K562 (cell line): ENCODE results near the gene CSPG5. TPM values are rescaled to one million over a fixed set of nuclear protein-coding genes. Genes with fewer than 3 reads are reported as not detected.

Experiments
- BRD9 ChIP-seq: fragments of 450-650 bp; IDR thresholded peaks from 2 replicates; pipeline ENCODE4 v1.6.1; 2018; ENCODE audit warnings: low read depth; ENCODE audit not compliant: partially characterized antibody
- CCAR2 ChIP-seq: fragments of 200-400 bp; formaldehyde crosslinking; IDR thresholded peaks from 2 replicates; pipeline ENCODE4 v1.6.1; 2017; ENCODE audit warnings: mild to moderate bottlenecking, low read depth, low read length
- ELF2 ChIP-seq: fragments of 250-450 bp; sonication (Bioruptor Pico); IDR thresholded peaks from 2 replicates; pipeline ENCODE4 v1.5.0; 2021; ENCODE audit warnings: mild to moderate bottlenecking
- EZH2 ChIP-seq: IDR thresholded peaks from 2 replicates; pipeline ENCODE4 v1.6.1; 2012; ENCODE audit warnings: low read depth, mild to moderate bottlenecking, inconsistent platforms, low read length, borderline replicate concordance
- HDAC6 ChIP-seq: IDR thresholded peaks from 2 replicates; pipeline ENCODE4 v1.6.1; 2012; ENCODE audit warnings: low read depth, mild to moderate bottlenecking, control low read depth, inconsistent platforms, low read length, moderate library complexity
- LARP7 ChIP-seq: fragments of 450-650 bp; IDR thresholded peaks from 2 replicates; pipeline ENCODE4 v1.6.1; 2016
- MEF2A ChIP-seq: IDR thresholded peaks from 2 replicates; pipeline ENCODE4 v1.6.1; 2011; ENCODE audit warnings: low read depth, mild to moderate bottlenecking, low read length, moderate library complexity; ENCODE audit not compliant: control insufficient read depth
- NBN ChIP-seq: fragments of 450-650 bp; IDR thresholded peaks from 2 replicates; pipeline ENCODE4 v1.6.1; 2016; ENCODE audit warnings: low read depth, mild to moderate bottlenecking
- NCOA1 ChIP-seq: fragments of 450-650 bp; IDR thresholded peaks from 2 replicates; pipeline ENCODE4 v1.6.1; 2016; ENCODE audit warnings: low read depth
- PBX2 ChIP-seq, 2 experiments: IDR thresholded peaks in 1 of 2; conservative IDR thresholded peaks in 1 of 2; 2 replicates each; pipeline ENCODE4 v1.6.1; 2016; ENCODE audit warnings: low read depth in 2 of 2, mild to moderate bottlenecking in 1 of 2, missing compliant biosample characterization in 1 of 2, missing genetic modification characterization in 1 of 2, moderate library complexity in 1 of 2
- SUPT5H ChIP-seq: fragments of 450-650 bp; IDR thresholded peaks from 2 replicates; pipeline ENCODE4 v1.6.1; 2016
- TAF7 ChIP-seq: fragments of 450-650 bp; IDR thresholded peaks from 2 replicates; pipeline ENCODE4 v1.6.1; 2016; ENCODE audit warnings: missing genetic modification characterization, missing compliant biosample characterization
- TCFL5 ChIP-seq: fragments of 250-450 bp; sonication (Bioruptor Pico); conservative IDR thresholded peaks from 2 replicates; pipeline ENCODE4 v1.6.1; 2021; ENCODE audit warnings: mild to moderate bottlenecking, moderate library complexity, matching md5 sums
- TFE3 ChIP-seq: fragments of 450-650 bp; formaldehyde crosslinking; IDR thresholded peaks from 2 replicates; pipeline ENCODE4 v1.4.0; 2020; ENCODE audit warnings: mild to moderate bottlenecking, mixed read lengths
- TRIM28 ChIP-seq: fragments of 450-650 bp; IDR thresholded peaks from 2 replicates; pipeline ENCODE4 v1.6.1; 2017
- ZBTB9 ChIP-seq: fragments of 450-650 bp; formaldehyde crosslinking; IDR thresholded peaks from 2 replicates; pipeline ENCODE4 v1.4.0; 2020; ENCODE audit warnings: mild to moderate bottlenecking, moderate library complexity
- ZC3H4 ChIP-seq: sonication (generic); formaldehyde crosslinking; IDR thresholded peaks from 2 replicates; pipeline ENCODE4 v1.9.0; 2021; ENCODE audit warnings: missing genetic modification reagents, borderline replicate concordance
- ZFP36 ChIP-seq: fragments of 150-350 bp; IDR thresholded peaks from 2 replicates; pipeline ENCODE4 v1.6.1; 2018; ENCODE audit warnings: low read length, low read depth; ENCODE audit not compliant: partially characterized antibody
- ZNF133 ChIP-seq: fragments of 250-450 bp; sonication (Bioruptor Pico); IDR thresholded peaks from 2 replicates; pipeline ENCODE4 v1.4.0; 2020; ENCODE audit warnings: mild to moderate bottlenecking
- ZNF589 ChIP-seq: fragments of 200-800 bp; sonication (Bioruptor generic); IDR thresholded peaks from 2 replicates; pipeline ENCODE4 v1.6.1; 2016; ENCODE audit warnings: low read depth, missing genetic modification characterization, missing compliant biosample characterization
- polyA plus RNA-seq, 8 experiments: library from polyadenylated mRNA; depleted of rRNA in 4 of 8; stranded (reverse) in 5 of 8; unstranded in 3 of 8; fragments of >200 nt; fragmentation: Nextera tagmentation in 2 of 8; fragmentation: Illumina TruSeq in 1 of 8; extraction: Ambion mirVana in 2 of 8; extraction: Trizol in 1 of 8; gene quantifications; 2 replicates each; pipeline versions ENCODE4 v1.2.1 to v1.2.3, GENCODE V29; 2011 to 2014; ENCODE audit warnings: inconsistent platforms in 1 of 8, missing spikeins in 1 of 8
- total RNA-seq, 7 experiments: library from RNA; depleted of rRNA in 6 of 7; stranded (reverse); fragments of >200 nt in 6 of 7; fragmentation: Illumina TruSeq in 2 of 7; extraction: Trizol in 2 of 7; gene quantifications; 2 replicates each; pipeline versions ENCODE4 v1.2.1 to v1.2.3, GENCODE V29; 2011 to 2021; ENCODE audit warnings: low replicate concordance in 1 of 7
- TF ChIP-seq, protein P1 (sequence below): fragments of 450-650 bp; IDR thresholded peaks from 2 replicates; pipeline ENCODE4 v1.6.1; 2018; ENCODE audit not compliant: partially characterized antibody

The CSPG5 gene
- total and polyA plus RNA-seq, 9 of the 15 experiments (the other 6 are each of a cell fraction or from before 2014, with no cell fraction given) = 0.06 to 3.3 (median 2.4) TPM

DNA sequence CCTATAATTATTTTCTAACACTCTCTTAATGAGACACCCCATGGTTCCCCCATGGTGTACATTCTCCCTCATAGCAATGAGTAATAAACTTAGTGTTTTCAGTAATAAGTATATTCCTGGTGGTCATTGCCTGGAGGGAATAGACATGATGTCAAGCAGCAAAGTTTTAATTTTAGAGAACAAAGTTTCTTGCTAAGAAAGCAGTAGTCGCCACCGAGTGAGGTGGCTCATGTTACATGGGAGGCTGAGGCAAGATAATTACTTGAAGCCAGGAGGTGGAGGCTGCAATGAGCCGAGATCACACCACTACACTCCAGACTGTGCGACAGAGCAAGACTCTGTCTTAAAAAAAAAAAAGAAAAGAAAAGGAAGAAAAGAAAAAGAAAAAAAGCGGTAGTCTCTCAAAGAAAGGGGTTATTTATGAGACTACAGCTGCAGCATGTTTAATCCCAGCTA, 62.8 kb downstream of the CSPG5 start (continued):
- TF ChIP-seq ZBTB9 (CRISPR knock-in tag) (no peak), ZNF589 (no peak), EZH2 (no peak), SUPT5H (0 out of 2 replicates have a peak, but pooled peaks have one; percentile 33), MEF2A (no peak), TAF7 (tag) (no peak), ZNF133 (no peak), BRD9 (peak; percentile 87), CCAR2 (no peak), TFE3 (CRISPR knock-in tag) (no peak), HDAC6 (no peak), ZC3H4 (CRISPR knock-in tag) (no peak), PBX2 (CRISPR knock-in tag; IDR thresholded peaks at IDR 0.05; ENCODE audit: low read depth) (no peak), PBX2 (tag; conservative IDR thresholded peaks at IDR 0.05; ENCODE audit: low read depth) (0 out of 2 replicates have a peak, but pooled peaks have one; percentile 28), TRIM28 (0 out of 2 replicates have a peak, but pooled peaks have one; percentile 45), ZFP36 (peak; percentile 74), LARP7 (peak; percentile 55; the same call in 1 of the 2 replicates), ELF2 (no peak), NBN (peak; percentile 85), TCFL5 (no peak), NCOA1 (peak; percentile 52; the same call in 1 of the 2 replicates)
- TF ChIP-seq, protein P1, sequence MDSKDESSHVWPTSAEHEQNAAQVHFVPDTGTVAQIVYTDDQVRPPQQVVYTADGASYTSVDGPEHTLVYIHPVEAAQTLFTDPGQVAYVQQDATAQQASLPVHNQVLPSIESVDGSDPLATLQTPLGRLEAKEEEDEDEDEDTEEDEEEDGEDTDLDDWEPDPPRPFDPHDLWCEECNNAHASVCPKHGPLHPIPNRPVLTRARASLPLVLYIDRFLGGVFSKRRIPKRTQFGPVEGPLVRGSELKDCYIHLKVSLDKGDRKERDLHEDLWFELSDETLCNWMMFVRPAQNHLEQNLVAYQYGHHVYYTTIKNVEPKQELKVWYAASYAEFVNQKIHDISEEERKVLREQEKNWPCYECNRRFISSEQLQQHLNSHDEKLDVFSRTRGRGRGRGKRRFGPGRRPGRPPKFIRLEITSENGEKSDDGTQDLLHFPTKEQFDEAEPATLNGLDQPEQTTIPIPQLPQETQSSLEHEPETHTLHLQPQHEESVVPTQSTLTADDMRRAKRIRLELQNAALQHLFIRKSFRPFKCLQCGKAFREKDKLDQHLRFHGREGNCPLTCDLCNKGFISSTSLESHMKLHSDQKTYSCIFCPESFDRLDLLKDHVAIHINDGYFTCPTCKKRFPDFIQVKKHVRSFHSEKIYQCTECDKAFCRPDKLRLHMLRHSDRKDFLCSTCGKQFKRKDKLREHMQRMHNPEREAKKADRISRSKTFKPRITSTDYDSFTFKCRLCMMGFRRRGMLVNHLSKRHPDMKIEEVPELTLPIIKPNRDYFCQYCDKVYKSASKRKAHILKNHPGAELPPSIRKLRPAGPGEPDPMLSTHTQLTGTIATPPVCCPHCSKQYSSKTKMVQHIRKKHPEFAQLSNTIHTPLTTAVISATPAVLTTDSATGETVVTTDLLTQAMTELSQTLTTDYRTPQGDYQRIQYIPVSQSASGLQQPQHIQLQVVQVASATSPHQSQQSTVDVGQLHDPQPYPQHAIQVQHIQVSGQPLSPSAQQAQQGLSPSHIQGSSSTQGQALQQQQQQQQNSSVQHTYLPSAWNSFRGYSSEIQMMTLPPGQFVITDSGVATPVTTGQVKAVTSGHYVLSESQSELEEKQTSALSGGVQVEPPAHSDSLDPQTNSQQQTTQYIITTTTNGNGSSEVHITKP = peak; percentile 57
